SKM-1 treated with dmso at 0.1 percent for 144 hours (cell line): Measurements from ENCODE around the gene SPDL1.

Experiments used
- DNase-seq: peaks from one replicate; lab custom pipeline; 2025; ENCODE audit not compliant: unreplicated experiment; lab: John Stamatoyannopoulos, UW

Gene SPDL1, protein sequence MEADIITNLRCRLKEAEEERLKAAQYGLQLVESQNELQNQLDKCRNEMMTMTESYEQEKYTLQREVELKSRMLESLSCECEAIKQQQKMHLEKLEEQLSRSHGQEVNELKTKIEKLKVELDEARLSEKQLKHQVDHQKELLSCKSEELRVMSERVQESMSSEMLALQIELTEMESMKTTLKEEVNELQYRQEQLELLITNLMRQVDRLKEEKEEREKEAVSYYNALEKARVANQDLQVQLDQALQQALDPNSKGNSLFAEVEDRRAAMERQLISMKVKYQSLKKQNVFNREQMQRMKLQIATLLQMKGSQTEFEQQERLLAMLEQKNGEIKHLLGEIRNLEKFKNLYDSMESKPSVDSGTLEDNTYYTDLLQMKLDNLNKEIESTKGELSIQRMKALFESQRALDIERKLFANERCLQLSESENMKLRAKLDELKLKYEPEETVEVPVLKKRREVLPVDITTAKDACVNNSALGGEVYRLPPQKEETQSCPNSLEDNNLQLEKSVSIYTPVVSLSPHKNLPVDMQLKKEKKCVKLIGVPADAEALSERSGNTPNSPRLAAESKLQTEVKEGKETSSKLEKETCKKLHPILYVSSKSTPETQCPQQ

GRCh38 chr5:169583424-169584220 is at the start of gene SPDL1:
TSS of gene SPDL1 (plus strand) at chr5:169583773. CDS start at chr5:169588417, 4,644 bp downstream.
- peak; percentile 91 for DNase-seq

- DNase-seq = no peak
Measured at GRCh38 chr5:169534311-169534880, 49.2 kb upstream of the SPDL1 start.

GRCh38 chr5:169534939-169535338 is 48.6 kb upstream of the SPDL1 start:
- DNase-seq = no peak

DNA sequence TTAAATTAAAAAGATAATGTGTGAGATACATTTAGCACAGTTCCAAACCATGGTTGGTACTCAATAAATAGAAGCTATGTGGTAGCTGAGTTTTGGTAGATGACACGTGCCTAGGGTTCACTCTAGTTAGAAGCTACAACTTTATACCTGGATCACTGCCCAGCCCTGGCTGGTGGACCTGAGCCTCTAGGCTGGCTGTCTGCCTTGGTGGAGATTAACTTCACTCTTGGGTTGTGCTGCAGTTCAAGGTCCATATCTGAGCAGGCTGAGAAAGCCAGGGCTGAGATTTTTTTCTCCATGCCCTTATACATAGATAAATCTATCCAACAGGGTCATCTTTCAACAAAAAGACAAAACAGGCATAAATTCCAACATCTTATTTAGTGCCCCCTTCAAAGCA is 44.6 kb upstream of the SPDL1 start:
- DNase-seq = no peak

GRCh38 chr5:169542811-169543210 is 40.8 kb upstream of the SPDL1 start:
- no peak for DNase-seq

GRCh38 chr5:169544264-169544950 is 39.2 kb upstream of the SPDL1 start:
- DNase-seq = no peak

GRCh38 chr5:169545762-169546161 is 37.8 kb upstream of the SPDL1 start:
- no peak for DNase-seq

- no peak for DNase-seq
Measured at GRCh38 chr5:169546346-169546745, 37.2 kb upstream of the SPDL1 start.

GRCh38 chr5:169547508-169547907 is 36.1 kb upstream of the SPDL1 start:
- no peak for DNase-seq

- no peak for DNase-seq
Measured at GRCh38 chr5:169548315-169548714, 35.3 kb upstream of the SPDL1 start.

DNA sequence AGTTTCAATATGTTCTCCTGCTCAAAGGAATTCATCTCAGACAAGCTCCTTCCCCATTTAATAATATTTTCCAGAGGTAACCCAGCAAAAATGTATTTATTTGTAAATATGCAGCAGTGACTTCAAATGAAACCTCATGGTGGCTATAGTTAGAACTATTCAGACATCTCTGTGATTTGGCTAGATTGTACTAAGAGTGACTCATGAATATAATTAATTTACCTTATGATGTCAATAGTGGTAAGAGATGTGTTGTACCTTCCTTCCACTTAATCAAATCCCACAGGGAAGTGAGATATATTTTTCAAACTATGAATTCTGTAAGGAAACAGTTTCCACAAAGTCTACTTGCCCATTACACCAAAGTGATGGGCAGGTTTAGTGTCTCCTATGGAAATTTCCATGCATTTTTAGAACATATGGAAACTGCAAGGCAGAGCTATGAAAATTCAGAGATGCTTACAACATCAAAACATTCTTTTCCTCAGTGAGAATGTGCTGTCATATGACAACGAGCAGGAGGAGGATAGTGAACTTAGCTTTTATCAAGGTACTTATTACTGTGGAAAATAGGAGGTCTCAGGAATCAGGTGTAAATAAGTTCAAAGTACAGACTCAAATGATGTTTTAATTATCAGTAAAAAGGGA is 34.0 kb upstream of the SPDL1 start:
- DNase-seq = no peak

- DNase-seq = no peak
Measured at GRCh38 chr5:169550227-169550626, 33.3 kb upstream of the SPDL1 start.

- no peak for DNase-seq
Measured at GRCh38 chr5:169551146-169551545, 32.4 kb upstream of the SPDL1 start.

DNA sequence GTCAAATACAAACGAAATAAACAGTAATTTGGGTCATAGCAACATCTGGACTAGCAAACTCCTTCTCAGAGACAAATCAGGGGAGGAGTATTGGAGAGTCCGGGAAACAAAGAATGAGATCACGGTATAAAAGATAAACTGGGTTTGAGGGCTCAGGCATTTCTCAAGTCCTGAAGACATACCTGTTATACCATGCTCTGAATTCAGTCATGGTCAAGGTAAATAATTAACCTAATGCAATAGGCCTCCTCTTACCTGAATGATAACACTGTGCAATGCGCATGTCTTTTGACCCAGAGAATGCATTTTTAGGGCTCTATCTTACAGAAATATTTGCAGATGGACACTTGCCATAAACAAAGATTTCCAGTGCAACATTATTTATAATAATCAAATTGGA is 31.9 kb upstream of the SPDL1 start:
- DNase-seq = no peak

GRCh38 chr5:169554251-169554650 is 29.3 kb upstream of the SPDL1 start:
- no peak for DNase-seq

GRCh38 chr5:169557838-169558237 is 25.7 kb upstream of the SPDL1 start:
- DNase-seq = no peak

- no peak for DNase-seq
Measured at GRCh38 chr5:169561893-169562292, 21.7 kb upstream of the SPDL1 start.

GRCh38 chr5:169563369-169563768 is 20.2 kb upstream of the SPDL1 start:
- DNase-seq = no peak

DNA sequence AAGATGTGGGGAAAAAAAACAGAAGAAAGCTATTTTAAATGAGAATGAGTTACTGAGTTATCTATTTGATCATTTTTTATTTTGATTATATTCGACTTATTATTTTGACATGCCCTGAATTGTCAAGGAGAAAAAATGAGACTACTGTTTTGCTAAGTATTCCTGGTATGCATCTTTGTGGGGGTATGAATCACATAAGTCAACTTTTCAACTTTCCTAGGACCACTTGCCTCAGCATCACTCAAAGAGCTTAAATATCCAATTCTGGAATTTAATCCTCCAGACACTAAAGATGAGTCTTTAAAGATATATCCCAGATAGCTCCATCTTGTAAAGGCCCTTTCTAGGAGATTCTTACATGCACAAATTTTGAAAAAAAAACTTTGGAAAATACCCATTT is 17.4 kb upstream of the SPDL1 start:
- no peak for DNase-seq

- DNase-seq = no peak
Measured at GRCh38 chr5:169567079-169567478, 16.5 kb upstream of the SPDL1 start.
